Ramos (cell line): ENCODE data around the gene TMTC1.

Source experiments
- in situ Hi-C: fragments of 300-500 bp; cut with MboI; formaldehyde crosslinking; loops from one replicate; pipeline ENCODE4 v1.14.3; 2022; ENCODE audit warnings: low sequenced_read_pairs; ENCODE audit not compliant: unreplicated experiment

TMTC1 gene

GRCh38 chr12:29682088-29682487 is 101.7 kb downstream of the TMTC1 start:
- in situ Hi-C loops, result no loop called here

- in situ Hi-C loops, result no loop called here
These were observed 102.4 kb downstream of the TMTC1 start for GRCh38 chr12:29681370-29681769.

- in situ Hi-C loops, result no loop called here
These were observed 107.1 kb downstream of the TMTC1 start for GRCh38 chr12:29676676-29677075.

- in situ Hi-C loops, result no loop called here
These were observed 109.3 kb downstream of the TMTC1 start for GRCh38 chr12:29674463-29674862.

- in situ Hi-C loops, result no loop called here
These were observed 110.4 kb downstream of the TMTC1 start for GRCh38 chr12:29673346-29673745.

- in situ Hi-C loops, result no loop called here
These were observed 111.2 kb downstream of the TMTC1 start for GRCh38 chr12:29672580-29672979.

GRCh38 chr12:29671742-29672141 is 112.0 kb downstream of the TMTC1 start:
- in situ Hi-C loops, result no loop called here

GRCh38 chr12:29667011-29667410 is 116.7 kb downstream of the TMTC1 start:
- in situ Hi-C loops, result no loop called here

- in situ Hi-C loops, result no loop called here
These were observed 118.6 kb downstream of the TMTC1 start for GRCh38 chr12:29665107-29665506.

GRCh38 chr12:29662734-29663323 is 120.9 kb downstream of the TMTC1 start:
- in situ Hi-C loops, result no loop called here

- in situ Hi-C loops, result no loop called here
These were observed 122.9 kb downstream of the TMTC1 start for GRCh38 chr12:29660847-29661246.

GRCh38 chr12:29656762-29657538 is 126.8 kb downstream of the TMTC1 start:
- in situ Hi-C loops, result no loop called here

GRCh38 chr12:29655861-29656260 is 127.9 kb downstream of the TMTC1 start:
- in situ Hi-C loops, result no loop called here

- in situ Hi-C loops, result no loop called here
These were observed 130.5 kb downstream of the TMTC1 start for GRCh38 chr12:29653286-29653685.

- in situ Hi-C loops, result no loop called here
These were observed 133.4 kb downstream of the TMTC1 start for GRCh38 chr12:29650371-29650770.

GRCh38 chr12:29649722-29650121 is 134.0 kb downstream of the TMTC1 start:
- in situ Hi-C loops, result no loop called here

- in situ Hi-C loops, result no loop called here
These were observed 139.1 kb downstream of the TMTC1 start for GRCh38 chr12:29644536-29645162.

- in situ Hi-C loops, result no loop called here
These were observed 143.0 kb downstream of the TMTC1 start for GRCh38 chr12:29640589-29641345.

- in situ Hi-C loops, result no loop called here
These were observed 143.7 kb downstream of the TMTC1 start for GRCh38 chr12:29639893-29640495.

GRCh38 chr12:29638528-29638927 is 145.2 kb downstream of the TMTC1 start:
- in situ Hi-C loops, result no loop called here
